HG02981 (cell line): ENCODE data around the gene PRKAB1.
"Not testable (repeated sequence)": the region's sequence is repeated elsewhere in the genome, so short reads cannot be mapped to it uniquely, and the experiment has no call there.

Source experiments
- ATAC-seq: cut with Tn5 transposase; IDR thresholded peaks from one replicate; pipeline ENCODE4 v1.9.1; 2021; ENCODE audit warnings: mild to moderate bottlenecking, moderate library complexity; ENCODE audit not compliant: unreplicated experiment

Gene PRKAB1

DNA sequence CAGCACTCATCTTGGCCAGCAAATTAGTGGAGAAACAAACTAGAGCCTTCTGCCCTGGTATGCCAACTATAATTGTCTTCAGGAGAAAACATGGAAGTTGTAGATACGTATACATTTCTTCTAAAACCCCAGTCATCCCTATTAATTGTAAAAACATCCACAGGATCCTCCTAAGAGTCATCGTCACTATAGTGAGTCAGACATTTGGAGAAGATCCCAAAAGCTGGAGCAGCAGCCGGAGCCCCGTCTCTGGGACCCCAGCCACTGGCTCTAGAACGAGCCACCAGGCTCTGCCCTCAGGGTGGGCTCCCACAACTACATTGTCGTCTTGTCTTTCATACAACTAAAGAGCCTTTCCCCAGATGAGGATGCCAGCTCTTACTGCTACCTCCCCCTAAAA lies 15.5 kb downstream of the PRKAB1 start:
- ATAC-seq = no peak

DNA sequence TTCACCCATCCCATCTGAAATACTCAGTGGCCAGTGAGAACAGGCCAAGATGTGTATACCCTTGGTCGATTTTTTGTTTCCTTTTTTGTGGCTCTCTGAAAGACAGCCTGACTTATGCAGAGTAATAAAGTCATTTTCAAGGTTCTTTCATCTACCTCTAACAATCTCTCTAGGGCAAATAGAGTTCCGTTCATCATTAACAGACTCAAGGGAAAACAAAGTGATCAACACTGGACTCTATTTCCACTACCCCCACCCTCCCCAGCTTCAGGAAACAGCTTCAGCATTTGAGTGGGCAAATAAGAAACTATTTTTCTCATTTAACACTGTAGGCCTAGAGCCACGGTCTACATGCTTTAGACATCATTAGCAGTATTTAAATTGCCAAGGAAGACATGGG lies 15.9 kb downstream of the PRKAB1 start:
- no peak for ATAC-seq

DNA sequence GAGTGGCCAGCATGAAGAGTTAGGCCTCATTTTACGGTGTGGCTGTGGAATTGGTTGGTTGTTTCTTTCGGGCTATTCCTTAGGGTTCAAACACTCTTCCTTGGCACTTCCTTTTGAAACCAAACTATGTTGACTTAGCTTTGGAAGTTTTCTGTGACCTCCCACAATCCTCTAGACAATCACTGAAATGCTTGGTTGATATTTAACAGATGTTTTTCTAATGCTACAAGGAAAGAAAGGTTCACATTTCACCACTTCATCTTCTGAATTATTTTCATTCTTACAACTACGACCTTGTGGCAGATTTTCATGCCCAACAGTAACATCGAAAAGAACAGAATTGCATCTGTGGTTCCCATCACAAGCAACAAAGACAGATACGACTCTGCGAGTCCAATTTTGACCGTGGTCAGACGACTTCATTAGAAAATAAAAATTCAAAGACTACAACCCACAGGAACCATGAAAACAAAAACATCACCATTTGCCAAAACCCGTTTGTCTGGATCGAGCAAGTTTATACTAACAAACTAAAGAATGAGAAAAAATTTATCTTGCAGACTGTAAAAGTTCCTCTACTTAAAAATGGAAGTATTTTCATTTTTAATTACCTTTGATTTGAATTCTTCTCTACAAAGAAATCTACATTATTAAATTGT lies 16.9 kb downstream of the PRKAB1 start:
- ATAC-seq = no peak

DNA sequence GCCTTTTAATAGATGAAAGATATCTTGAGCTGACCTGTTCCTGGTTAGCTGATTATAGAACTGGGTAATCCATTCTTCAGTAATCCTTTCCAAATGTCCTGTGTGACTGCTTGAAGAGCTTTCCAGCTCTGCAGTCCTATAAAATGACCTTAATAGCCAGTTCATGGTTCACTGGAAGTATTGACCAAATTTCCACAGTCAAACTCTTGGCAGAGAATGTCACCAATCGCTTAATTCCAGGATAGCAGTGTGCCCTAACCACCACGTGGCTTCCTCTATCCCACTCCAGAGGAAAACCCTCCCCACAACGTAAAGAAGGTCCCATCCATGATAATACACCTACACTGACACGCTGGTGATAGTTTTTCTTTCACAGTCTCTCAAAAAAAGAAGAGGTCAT lies 17.4 kb downstream of the PRKAB1 start:
- ATAC-seq = no peak

DNA sequence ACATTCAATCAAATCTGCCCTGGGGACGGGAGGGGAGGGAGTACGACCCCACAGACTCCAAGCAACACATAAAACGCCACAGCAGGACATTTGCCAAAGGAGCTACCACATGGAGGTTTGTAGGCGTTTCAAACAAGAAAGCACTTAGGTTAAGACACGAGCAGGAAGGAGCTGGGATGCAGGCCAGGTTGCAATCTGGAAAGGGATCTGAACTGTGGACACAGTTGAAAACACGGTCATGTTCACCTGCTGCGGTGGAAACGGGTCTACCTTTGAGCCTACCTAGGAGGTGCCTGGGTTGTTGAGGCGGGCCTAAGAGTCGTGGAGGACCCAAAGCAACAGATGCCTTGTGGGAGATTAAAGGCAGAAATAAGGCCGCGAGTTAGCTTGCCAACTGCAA lies 18.4 kb downstream of the PRKAB1 start:
- no peak for ATAC-seq

DNA sequence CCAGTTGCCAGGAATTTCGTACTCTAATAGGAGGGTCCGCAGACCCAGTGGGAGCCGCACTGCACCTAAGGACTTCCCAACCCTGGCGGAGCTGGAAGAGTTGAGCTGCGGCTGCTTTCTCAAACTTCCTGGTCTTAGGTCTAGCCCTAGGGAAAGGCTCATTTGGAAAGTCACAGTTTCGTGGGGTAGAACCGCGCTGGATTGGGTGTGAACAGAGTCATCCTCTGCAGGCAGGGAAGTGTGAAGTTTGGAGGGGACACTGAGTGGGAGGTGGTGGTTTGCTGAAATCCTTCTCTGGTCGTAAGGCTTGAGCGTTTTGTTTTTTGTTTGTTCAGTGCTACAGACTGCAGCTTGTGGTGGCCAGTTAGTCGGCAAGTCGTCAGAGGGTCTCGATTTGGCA lies 18.8 kb downstream of the PRKAB1 start:
- no peak for ATAC-seq

DNA sequence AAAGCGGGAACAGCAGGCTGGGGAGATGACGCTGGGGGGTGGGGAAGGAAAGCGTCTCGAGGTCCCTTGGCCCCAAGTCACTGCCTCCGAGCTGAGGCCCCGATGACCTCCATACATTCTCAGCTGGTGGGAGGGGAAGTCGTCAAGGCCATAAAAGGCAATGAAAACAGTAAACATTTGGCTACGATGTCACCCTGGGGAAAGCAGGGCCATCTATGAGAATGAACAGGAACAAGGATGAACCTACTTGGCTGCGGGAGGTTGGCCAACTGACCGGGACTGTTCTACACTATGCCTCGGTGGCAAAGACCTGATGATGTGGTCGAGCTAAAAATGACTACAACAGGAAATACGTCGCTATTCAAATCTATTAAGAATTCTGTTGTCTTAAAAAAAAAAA lies 19.5 kb downstream of the PRKAB1 start:
- ATAC-seq = no peak

DNA sequence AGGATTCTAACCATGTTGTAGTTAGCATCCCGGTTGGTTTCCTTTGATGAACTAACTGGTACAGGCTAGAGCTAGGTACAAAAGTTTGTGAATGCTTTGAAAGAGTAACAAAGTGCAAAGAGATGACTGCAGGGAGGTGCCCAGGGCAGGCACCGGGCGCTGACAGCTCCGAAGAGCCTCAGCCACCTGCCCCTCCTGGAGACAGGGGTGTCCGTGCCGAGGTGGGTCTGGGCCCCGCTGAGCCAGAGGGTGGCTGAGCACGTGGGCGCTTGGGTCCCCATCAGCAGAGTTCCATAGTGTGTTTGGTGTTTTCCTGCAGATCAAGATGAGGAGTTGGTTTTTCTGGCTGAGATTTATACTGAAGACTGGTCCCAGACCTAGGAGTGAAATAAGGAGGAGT lies 19.9 kb downstream of the PRKAB1 start:
- ATAC-seq = no peak

DNA sequence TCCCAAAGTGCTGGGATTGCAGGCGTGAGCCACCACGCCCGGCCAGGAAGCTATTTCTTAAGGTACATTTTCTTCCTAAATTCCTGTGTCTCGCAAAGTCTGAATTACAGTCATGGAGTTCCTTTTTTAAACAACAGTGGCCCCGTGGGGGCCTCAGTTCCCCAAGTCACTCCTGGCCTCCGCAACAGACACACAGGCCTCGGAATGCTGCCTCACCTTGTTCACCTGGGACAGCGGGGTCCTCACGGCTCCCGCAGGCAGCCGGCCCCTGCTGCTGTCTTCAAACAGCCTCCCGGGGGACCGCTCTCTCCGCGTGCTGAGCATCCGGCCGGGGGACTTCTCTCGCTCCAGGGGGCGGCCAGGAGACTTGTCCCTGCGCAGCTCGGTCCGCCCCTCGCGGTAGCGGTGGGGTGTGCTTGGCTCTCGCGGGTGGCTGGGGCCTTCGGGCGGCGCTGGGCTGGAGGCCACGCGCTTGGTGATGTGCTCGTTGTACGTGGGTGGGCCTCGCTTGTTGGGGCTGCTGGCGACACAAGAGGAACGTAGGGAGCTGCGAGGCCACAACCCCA lies 22.1 kb downstream of the PRKAB1 start:
- no peak for ATAC-seq

DNA sequence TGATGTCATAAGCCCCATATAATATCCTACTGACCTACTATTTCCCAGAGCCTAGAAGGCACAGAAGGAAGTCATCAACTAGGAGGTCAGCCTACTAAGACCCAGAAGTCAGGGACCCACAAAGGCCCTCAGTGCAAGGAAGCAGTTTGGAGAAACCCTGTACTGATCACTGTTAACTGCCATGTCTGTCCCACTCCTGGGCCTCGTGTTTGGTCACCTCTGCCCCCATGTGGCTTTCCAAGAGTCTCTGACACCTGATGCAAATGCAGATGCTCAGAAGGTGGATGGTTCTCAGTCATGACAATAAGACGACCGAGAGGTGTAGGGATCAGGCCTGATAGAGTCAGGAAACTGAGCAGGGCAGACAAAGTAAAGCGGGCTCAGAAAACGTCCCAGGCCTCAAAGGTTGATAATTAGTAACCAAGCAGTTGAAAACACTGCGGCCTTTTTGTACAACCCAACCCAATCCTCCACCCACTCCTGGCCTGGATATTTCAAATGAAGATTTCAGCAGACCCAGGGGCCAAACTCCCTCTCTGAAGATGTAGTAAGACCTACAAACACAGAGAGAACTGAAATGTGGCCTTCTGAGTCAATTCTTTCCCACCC lies 23.4 kb downstream of the PRKAB1 start:
- ATAC-seq = no peak

DNA sequence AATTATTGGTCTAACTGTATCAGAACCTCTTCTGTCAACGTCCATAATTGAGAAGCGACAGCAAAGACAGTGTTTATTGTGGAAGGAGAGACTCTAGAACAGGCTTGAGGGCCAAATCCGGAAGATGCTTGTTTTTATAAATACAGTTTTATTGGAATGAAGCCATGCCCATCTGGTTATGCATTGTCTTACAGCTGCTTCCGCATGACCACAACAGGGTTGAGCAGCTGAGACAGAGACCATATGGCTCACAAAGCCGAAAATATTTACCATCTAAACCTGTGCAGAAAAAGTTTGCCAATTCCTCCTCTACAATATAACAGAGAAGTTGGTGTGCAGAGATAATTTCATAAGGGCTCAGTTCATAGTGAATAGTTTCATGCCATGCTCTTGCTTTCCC lies 24.5 kb downstream of the PRKAB1 start:
- no peak for ATAC-seq

DNA sequence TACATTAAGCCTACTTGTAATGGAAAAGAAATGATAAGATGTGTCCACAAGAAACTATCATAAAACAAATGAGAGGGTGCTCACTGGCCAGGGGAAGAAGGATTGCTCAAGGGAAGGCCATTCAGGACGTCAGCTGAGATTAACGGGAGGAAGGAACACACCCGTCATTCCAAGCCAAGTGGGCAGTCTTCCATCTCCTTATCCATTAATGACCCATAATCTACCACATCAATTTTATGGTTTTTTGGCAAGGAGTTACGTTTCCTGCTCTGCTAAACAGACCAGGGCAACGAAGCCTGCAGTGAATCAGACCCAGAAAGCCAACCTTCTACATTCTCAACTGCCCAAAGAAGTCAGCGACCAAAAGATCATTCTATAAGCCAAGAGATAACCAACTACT lies 25.1 kb downstream of the PRKAB1 start:
- no peak for ATAC-seq

DNA sequence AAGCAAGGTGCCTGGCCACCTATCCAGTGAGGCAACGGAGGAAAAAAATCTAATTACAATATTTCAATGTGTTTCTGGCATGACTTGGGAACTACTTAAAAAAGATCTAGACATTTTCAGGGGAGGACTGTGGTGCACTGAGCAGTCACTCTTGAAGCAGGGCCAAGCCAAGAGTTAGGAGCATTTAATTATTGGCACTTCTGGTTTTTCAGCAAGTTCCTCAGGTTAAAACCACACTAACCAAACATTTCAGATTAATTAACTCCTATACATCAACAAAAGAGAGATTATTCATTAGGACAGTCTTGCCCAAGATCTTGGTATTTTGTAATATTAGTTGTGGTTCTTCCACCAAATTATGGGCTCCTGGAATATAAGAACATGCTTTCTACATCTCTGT lies 25.6 kb downstream of the PRKAB1 start:
- no peak for ATAC-seq

DNA sequence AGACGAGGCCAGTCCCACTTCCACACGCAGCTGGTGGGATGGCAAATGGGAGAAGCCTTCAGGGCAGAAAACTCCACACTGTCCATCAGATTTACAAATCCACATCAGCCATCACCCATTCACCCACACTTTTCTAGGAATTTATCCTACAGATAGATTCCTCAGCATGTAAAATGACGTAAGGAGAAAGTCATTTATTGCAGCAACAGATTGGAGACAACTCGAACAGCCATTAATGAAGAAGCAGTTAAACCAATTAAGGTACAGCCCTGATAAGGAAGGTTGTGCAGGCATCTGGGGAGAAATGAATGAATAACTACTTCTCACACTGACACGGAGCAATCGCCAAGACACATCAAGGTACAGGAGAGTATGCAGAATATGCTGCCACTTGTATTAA lies 26.2 kb downstream of the PRKAB1 start:
- ATAC-seq = no peak

DNA sequence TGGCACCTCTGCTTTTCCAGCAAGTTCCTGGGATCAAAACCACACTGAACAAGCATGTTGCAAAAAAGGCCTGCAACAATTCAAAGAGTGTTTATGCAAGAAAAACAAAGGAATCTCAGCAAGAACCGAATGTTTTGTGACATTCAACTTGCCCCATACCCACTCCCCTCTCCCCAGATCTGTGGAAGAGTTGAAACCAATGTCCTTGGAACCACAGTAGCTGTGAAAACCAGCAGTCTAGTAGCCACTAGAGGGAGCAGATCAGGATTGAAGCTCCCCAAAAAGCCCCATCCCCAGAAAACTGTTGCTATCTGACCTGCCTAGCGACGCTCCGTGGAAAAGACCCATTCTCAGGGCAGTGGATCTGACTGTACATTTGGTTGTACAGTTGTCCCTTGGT lies 27.1 kb downstream of the PRKAB1 start:
- ATAC-seq = no peak

DNA sequence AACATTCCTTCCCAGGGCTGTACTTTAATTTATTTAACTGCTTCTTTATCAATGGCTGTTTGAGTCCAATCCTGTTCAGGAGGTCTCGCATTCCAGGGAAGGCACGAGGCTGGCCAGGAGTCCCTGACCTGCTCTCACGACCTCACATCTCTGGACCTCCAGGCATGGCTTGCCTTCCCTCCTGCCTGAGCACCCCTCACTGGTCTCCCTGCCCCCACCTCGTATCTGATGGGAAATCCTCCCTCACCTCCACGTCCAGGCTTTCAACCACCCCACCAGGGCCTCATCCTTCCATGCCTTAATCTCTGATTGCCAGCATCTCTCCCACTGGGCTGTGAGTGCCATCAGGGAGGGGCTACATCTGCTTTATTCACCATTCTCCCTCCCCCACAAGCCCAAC lies 29.0 kb downstream of the PRKAB1 start:
- ATAC-seq = no peak

DNA sequence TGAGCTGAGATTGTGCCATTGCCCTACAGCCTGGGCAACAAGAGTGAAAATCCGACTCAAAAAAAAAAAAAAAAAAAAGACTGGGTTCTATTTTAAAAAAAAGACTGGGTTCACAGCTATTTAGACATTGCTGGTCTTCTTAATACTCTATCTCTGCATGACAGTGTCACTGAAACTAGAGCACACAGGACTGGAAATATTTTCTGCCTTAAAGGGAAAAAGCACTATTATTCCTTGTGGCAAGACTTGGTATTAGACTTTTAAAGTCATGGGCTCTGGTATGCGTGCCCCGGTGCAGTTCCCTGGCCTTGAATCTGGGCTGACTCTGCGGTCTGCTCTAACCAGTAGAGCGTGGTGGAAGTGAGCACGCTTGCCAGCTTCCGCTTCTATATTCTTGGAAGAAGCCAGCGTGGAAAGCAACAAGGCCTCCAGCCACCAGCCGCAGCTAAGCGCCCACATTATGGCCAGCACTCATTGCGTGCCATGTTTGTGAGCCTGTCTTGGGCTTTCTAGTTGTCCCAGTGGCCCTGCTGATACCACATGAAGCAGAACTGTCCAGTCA lies 31.3 kb downstream of the PRKAB1 start:
- ATAC-seq = no peak

DNA sequence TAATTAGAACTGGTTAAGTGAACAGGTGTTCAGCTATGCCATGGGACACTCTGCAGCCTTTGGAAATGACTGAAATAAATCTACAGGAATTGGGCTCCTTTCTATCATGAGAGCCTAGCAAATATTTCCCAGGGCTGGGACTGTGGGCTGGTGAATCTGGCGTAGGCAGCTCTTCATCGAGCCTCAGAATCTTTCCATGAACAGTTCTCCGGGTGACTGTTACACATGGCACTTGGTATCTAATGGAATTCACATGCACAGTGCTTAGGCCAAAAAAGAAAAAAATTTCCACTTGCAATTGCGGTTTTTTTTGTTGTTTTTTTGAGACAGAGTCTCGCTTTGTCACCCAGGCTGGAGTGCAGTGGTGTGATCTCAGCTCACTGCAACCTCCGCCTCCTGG lies 32.1 kb downstream of the PRKAB1 start:
- no peak for ATAC-seq

DNA sequence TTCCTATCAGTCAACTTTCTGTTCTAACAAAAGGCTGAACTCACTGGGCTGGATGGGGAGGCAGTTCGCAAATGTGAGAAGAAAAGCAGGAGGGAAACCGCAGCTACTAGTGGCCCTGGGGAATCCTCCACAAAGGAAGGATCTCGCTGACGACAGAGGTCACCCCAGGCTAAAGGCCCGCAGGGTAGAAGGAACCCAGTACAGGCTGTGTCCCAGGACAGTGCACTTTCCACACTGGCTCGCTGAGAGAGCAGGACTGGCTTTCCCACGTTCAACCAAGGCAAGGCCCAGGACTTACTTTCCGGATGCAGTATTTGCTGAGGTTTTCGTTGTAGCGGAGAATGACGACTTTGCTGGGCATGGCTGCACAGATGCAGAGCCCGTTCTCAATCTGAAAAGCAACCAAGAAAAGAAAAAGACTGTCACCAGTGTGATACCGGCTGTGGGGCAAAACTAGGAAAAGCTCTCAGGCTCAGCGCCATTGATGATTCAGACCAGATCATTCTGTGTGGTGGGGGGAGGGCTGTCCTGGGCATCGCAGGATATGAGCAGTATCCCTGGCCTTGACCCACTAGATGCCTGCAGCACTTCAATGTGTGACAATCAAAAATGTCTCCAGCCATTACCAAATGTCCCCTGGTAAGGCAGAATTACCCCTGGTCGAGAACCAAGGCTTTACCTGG lies 36.3 kb downstream of the PRKAB1 start:
- ATAC-seq = no peak

DNA sequence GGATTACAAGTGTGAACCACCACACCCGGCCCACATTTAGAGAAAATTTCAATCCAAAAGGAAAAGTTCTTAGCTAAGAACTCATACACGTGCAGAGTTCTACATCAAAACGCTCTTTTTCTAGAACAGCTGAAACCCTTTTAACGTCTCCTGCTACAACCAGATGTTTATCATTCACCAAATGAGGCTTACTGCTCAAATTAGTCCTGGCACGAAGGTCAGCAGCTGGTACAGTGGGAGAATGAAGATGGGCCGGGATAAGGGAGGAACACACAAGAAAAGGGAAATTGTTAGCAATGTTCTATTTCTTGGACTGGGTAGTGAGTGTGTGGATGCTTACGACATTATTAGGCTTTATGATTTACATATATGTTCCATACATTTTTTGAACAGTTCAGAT lies 37.2 kb downstream of the PRKAB1 start:
- no peak for ATAC-seq

DNA sequence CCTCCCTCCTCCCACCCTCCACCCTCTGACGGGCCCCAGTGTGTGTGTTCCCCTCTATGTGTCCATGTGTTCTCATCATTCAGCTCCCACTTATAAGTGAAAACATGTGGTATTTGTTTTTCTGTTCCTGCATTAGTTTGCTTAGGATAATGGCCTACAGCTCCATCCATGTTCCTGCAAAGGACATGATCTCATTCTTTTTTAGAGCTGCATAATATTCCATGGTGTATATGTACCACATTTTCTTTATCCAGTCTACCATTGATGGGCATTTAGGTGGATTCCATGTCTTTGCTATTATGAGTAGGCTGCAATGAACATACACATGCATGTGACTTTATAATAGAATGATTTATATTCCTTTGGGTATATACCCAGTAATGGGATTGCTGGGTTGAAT lies 38.5 kb downstream of the PRKAB1 start:
- not testable (repeated sequence) for ATAC-seq

DNA sequence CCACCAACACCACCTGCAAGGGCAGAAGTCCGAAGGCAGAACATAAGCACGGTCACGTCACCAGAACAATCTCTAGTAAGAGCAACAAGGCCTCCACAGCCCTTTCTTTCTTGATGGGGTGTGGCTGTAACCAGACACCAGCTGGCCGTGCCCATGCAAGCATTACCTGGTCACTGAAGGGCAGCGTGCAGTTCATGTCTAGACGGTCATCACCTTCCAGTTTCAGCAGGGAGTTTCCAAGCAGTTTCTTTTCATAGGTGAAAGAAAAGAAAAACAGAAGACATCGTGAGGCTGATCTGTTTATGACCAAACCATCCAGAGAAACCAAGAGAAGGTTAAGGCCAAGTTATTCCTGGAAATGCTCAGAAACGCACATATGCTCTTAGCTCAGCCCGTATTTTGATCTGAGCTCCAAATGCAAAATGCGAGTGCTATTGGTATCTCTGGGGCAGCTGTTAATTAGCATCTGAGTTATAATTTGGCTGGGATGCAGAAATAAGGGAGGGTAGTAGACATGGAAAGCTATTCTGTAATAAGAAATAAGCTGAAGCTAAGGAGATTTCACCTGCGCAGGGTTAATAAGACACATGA lies 42.5 kb downstream of the PRKAB1 start:
- ATAC-seq = no peak
